GM19455 (cell line): ENCODE measurements around the gene SYT5.

Experiments
- ATAC-seq: cut with Tn5 transposase; IDR thresholded peaks from one replicate; pipeline ENCODE4 v1.9.1; 2021; ENCODE audit not compliant: unreplicated experiment

SYT5 gene

DNA sequence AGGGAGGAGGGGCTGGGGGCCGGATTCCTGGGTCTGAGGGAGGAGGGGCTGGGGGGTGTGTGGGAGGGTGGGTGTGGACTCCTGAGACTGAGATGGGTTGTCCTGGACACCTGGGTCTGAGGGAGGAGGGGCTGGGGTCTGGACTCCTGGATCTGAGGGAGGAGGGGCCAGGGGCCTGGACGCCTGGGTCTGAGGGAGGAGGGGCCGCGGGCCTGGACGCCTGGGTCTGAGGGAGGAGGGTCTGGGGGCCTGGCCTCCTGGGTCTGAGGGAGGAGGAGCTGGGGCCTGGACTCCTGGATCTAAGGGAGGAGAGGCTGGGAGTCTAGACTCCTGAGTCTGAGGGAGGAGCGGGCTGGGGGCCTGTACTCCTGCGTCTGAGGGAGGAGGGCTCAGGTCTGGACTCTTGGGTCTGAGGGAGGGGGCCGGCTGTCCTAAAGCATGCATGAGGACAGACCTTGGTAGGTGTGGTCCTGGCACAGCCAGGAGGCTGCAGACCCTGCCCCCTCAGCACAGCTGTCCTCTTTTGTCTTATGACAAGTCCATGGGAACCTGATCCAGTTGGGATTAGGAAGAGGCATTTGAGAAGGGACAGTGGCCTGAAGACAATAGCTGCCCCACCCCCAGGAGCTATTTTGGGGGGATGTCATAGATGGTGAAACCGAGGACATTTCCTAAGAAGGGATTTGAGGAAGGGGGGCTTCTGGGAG, 32.4 kb downstream of the SYT5 start:
- no peak for ATAC-seq

DNA sequence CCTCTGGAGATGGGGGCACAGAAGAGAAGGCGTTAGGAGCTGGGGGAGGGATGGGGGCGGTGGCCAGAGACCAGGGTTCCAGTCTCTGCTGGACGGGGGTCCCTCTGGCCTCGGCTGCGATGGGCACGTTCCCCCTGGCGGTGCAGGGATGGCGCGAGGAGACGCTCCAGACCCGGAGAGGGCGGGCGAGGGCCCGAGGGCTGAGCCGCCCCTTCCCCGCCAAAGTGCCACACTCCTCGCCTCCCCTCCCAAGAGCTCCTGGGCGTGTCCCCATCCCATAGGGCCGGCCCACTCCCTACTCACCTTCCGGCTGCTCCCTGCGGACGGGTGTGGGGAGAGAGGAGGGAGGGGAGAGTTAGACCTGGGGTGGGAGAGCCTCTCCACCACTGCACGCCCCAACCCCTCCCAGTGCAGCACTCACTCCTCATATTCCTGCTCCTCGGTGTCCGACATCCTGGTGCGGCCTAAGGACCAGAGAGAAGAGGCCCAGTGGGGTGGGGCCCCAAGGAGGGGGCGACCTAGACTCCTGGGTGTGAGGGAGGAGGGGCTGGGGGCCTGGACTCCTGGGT, 33.3 kb downstream of the SYT5 start:
- ATAC-seq: no peak

DNA sequence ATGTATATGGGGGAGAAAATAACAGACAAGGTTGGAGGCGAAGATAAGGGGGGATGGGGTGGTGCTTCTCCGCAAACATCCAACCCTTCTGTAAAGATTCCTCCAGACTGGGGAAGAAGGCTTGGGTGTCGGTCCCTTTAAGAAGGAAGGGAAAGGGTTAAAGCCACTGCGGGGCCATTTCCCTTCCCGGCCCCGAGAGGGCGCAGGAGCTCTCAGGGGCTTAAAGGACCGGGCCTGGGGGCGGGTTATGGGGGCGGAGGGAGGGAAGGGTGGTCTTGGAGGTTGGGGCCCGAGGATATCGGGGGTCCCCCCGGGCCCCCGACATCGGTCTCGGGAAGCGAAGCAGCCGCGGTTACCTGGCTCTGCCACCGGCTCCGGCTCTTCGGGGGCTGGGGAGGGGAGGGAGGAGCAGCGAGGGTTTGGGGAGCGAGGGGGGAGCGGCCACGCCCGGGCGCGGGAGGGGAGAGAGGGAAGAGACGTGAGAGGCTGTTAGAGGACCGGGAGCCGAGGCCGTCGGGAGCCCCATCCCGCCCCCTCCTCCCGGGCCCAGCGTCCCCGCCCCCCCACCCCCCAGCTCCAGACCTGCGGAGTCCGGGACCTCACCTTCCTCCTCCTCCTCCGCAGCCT, 33.9 kb downstream of the SYT5 start:
- no peak for ATAC-seq

DNA sequence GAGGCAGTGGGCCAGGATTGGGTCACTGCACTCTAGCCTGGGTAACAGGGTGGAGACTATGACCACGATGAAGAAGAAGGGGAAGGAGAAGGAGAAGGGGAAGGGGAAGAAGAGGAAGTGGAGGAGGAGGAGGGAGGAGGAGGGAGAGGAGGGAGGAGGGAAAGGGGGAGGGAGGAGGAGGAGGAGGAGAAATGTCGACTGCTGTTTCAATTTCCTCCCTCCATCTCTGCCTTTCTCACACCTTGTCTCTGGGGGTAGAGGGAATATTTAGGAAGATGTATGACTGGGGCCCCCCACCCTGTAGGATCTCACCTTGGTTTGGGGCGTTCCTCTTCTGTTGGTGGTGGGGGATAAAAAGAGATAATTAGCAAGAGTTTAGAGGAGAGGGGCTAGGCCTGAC, 34.9 kb downstream of the SYT5 start:
- no peak for ATAC-seq

DNA sequence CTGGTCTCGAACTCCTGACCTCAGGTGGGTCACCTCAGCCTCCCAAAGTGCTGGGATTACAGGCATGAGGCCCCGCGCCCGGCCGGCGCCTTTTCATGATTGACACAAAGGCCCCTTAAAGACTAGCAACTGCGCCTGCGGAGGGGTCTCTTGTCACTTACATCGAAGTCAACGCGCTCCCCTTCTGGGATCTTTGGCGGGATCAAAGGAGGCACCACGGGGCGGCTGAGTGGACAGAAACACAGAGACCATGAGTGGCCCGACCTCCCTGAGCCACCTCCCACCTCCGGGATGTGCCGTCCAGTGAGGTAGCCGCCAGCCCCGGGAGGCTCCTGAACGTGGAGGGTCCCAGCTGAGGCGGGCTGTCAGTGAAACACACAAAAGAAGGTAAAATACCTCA, 38.4 kb downstream of the SYT5 start:
- ATAC-seq: no peak

DNA sequence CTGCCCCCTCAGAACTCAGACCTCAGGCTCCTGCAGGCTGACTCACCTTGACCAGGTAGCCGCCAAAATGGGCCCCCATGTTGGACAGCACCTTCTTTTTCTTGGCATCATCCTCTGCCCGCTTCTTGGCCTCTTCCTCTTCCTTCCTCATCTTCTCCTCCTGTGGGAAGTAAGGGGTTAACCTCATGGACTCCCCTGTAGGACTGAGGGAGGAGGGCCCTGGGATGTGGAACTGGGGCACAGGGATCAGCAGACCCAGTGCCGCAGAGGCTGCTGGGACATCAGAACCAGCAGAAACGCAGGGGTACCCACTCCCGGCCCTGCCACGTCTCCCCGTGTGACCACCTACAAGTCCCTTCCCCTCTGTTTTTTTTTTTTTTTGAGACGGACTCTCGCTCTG, 42.2 kb downstream of the SYT5 start:
- no peak for ATAC-seq

DNA sequence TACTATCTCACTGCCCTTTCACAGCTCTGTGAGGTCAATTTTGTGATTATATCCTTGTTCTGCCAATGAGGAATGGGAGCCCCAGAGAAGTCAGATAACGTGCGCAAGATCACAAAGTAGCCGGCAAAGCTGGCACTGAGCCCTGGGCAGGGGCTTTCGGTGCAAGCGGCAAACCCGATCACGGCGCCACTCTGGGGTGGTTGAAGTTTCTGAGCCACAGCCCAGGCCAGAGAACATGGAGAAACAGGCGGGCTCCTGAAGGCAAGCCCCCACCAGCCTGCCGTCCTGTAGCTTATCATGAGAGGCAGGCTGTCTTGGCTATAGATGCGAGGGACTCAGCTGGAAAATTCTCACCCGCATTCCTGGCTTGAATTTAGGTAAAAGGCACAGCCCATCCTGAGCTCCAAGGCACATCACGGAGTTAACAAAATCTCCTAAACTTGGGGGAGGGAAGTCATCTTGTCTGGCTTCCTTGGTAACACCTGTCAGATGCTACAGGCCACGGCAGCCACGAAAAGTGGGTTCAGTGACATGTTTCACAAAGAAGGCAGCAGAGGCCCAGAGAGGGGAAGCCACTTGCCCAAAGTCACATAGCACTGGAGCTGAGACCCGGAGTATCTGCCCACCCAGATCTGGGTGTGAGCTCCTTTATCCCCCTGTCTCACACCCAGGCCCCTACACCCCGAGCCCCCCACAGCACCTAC, 43.5 kb downstream of the SYT5 start:
- ATAC-seq: no peak

DNA sequence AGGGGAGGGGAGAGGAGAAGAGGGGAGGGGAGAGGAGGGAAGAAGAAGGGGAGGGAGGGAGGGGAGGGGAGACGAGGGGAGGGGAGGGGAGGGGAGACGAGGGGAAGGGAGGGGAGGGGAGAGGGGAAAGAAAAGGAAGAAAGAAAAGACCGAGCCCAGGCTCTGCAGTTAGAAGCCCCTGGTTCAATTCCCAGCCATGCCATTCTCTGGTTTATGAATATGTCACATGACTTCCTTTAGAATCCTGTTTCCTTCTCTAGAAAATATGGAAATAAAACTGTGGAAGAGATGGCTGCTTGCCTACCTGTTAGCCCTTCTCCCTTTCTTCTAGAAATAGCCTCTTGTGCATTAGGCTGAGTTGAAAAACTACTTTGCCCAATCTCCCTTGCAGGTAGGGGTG, 45.4 kb downstream of the SYT5 start:
- no peak for ATAC-seq

DNA sequence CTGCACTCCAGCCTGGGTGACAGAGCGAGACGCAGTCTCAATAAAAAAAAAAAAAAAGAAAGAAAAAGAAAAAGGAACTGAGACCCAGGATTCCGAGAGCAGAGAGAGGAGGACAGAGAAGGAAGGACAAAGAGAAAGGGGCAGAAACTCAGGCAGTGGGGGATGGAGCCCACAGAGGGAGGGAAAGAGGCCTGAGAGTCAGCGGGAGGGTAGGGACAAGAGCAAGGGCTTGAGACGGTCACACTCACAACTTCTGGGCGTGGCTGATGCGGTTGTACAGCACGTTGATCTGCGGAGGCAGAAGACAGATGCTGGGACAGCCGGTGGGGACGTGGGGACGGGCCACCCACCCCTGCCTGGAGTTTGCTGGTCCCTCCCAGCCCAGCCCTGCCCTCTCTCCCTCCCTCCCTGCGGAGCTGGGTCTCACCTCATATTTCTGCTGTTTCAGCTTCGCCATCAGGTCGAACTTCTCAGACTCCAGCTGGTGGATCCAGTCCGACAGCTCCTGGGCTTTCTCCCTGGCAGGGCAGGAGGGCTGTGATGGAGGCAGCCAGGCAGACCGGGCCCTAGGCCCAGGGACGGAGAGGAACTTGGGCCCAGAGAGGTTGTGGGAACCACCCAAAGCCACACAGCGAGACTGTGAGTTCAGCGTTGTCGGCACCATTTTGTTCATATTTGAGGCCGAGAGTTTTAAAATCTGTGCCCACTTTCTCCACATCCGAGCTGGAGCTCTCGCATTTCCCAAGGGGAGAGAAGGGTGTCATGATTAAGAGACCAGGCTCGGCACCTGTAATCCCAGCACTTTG, 46.2 kb downstream of the SYT5 start:
- no peak for ATAC-seq

DNA sequence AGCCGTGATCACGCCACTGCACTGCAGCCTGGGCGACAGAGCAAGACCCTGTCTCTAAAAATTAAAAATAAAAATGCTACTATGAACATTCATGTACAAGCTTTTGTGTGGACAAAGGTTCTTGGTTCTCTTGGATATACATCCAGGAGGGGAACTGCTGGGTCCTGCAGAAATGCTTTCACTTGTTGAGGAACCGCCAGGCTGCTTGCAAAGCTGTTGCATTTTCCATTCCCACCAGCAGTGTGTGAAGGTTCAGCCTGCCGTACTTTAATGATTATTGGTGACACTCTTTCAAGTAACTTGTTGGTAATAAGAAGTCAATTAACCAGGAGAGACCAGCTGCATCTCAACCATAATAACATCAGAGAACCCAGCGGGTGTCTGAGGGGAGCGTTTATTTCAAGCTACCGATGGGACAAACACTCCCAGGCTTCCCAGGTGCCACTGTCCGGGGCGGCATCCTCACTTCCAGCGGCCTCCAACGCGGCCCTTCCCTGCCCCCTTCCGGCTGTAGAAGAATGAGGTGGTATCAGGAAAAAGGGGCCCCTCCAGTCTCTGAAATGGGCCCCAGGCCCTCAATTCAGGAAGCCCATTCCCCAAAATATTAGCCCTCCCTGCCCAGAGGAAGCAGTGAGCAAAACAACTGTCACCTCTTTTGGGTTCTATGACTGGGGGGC, 47.5 kb downstream of the SYT5 start:
- ATAC-seq: no peak

DNA sequence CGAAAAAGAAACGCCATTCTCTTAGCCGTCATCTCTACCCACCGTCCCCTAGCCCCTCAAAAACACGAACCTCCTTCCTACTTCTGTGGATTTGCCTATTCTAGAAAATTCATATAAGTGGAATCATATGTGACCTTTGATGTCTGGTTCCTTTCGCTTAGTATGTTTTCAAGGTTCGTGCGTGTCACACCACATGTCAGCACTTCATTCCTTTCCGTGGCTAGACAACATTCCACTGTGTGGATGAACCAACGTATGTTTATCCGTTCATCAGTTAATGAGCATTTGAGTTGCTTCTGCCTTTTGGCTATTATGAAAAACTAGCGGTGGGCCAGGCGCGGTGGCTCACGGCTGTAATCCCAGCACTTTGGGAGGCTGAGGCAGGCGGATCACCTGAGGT, 48.7 kb downstream of the SYT5 start:
- no peak for ATAC-seq
